Measurements from ENCODE around the gene LETM1.

Gene LETM1

GRCh38 chr4:1776521-1777161 is 79.3 kb downstream of the LETM1 start:
- Histone ChIP-seq H3K27ac (no peak overlapping the region), H3K36me3 (ENCODE audit: insufficient read depth, low read length) (no peaks in the 10 kb centered on the region), H3K4me3 (no peak overlapping the region), H3K9me3 (ENCODE audit: low read depth, low read length) (no peaks in the 10 kb centered on the region), H3K9ac (ENCODE audit: insufficient read length) (no peak overlapping the region)
- TF ChIP-seq POLR2AphosphoS5 (IDR thresholded peaks at IDR 0.05; ENCODE audit: borderline replicate concordance, low read depth, low read length) (no peak), FOXP2 (optimal IDR thresholded peaks at IDR 0.05; ENCODE audit: control extremely low read depth, extremely low read length, insufficient read depth) (no peak), EZH2 (IDR thresholded peaks at IDR 0.05) (no peak)
- DNase-seq (ENCODE audit: low read depth, low spot score) = no peak

- Histone ChIP-seq H3K9me3 (ENCODE audit: low read depth, low read length) (no peaks in the 10 kb centered on the region), H3K27ac (no peak overlapping the region), H3K4me3 (no peak overlapping the region), H3K9ac (ENCODE audit: insufficient read length) (no peak overlapping the region), H3K36me3 (ENCODE audit: insufficient read depth, low read length) (no peaks in the 10 kb centered on the region)
- TF ChIP-seq EZH2 (IDR thresholded peaks at IDR 0.05) = no peak
- DNase-seq (ENCODE audit: low read depth, low spot score) = no peak
These were observed 80.0 kb downstream of the LETM1 start for GRCh38 chr4:1775731-1776500.

- Histone ChIP-seq H3K4me3 (no peak overlapping the region), H3K36me3 (ENCODE audit: insufficient read depth, low read length) (no peaks in the 10 kb centered on the region), H3K9ac (ENCODE audit: insufficient read length) (no peak overlapping the region), H3K9me3 (ENCODE audit: low read depth, low read length) (no peaks in the 10 kb centered on the region), H3K27ac (no peak overlapping the region)
- DNase-seq (ENCODE audit: low read depth, low spot score) = no peak
- no peak for TF ChIP-seq FOXP2 (optimal IDR thresholded peaks at IDR 0.05; ENCODE audit: control extremely low read depth, extremely low read length, insufficient read depth)
- TF ChIP-seq EZH2 (IDR thresholded peaks at IDR 0.05) = no peak
- TF ChIP-seq POLR2AphosphoS5 (IDR thresholded peaks at IDR 0.05; ENCODE audit: borderline replicate concordance, low read depth, low read length) = no peak
These were observed 82.2 kb downstream of the LETM1 start for GRCh38 chr4:1773754-1774153.

- H3K9ac ChIP-seq (ENCODE audit: insufficient read length) = no peak overlapping the region
- no peak for TF ChIP-seq FOXP2 (optimal IDR thresholded peaks at IDR 0.05; ENCODE audit: control extremely low read depth, extremely low read length, insufficient read depth)
- TF ChIP-seq EZH2 (IDR thresholded peaks at IDR 0.05) = no peak
- TF ChIP-seq POLR2AphosphoS5 (IDR thresholded peaks at IDR 0.05; ENCODE audit: borderline replicate concordance, low read depth, low read length) = no peak
- H3K27ac ChIP-seq = no peak overlapping the region
- H3K9me3 ChIP-seq (ENCODE audit: low read depth, low read length) = no peaks in the 10 kb centered on the region
- no peak for DNase-seq (ENCODE audit: low read depth, low spot score)
- no peaks in the 10 kb centered on the region for H3K36me3 ChIP-seq (ENCODE audit: insufficient read depth, low read length)
- no peak overlapping the region for H3K4me3 ChIP-seq
These were observed 83.0 kb downstream of the LETM1 start for GRCh38 chr4:1772853-1773538.

GRCh38 chr4:1771555-1772305 is 84.2 kb downstream of the LETM1 start:
- no peak for TF ChIP-seq FOXP2 (optimal IDR thresholded peaks at IDR 0.05; ENCODE audit: control extremely low read depth, extremely low read length, insufficient read depth)
- TF ChIP-seq POLR2AphosphoS5 (IDR thresholded peaks at IDR 0.05; ENCODE audit: borderline replicate concordance, low read depth, low read length) = peak; percentile 25; the same call in 1 of the 2 replicates
- no peak for TF ChIP-seq EZH2 (IDR thresholded peaks at IDR 0.05)
- Histone ChIP-seq H3K27ac (no peak overlapping the region; the same call in 1 of the 2 replicates), H3K36me3 (ENCODE audit: insufficient read depth, low read length) (no peaks in the 10 kb centered on the region), H3K4me3 (peak overlapping the region; percentile 34), H3K9ac (ENCODE audit: insufficient read length) (peak overlapping the region; percentile 39), H3K9me3 (ENCODE audit: low read depth, low read length) (no peaks in the 10 kb centered on the region)
- DNase-seq (ENCODE audit: low read depth, low spot score) = no peak

GRCh38 chr4:1770791-1771231 is 85.1 kb downstream of the LETM1 start:
- no peak for DNase-seq (ENCODE audit: low read depth, low spot score)
- no peaks in the 10 kb centered on the region for H3K36me3 ChIP-seq (ENCODE audit: insufficient read depth, low read length)
- TF ChIP-seq POLR2AphosphoS5 (IDR thresholded peaks at IDR 0.05; ENCODE audit: borderline replicate concordance, low read depth, low read length) (no peak), EZH2 (IDR thresholded peaks at IDR 0.05) (no peak), FOXP2 (optimal IDR thresholded peaks at IDR 0.05; ENCODE audit: control extremely low read depth, extremely low read length, insufficient read depth) (no peak)
- no peak overlapping the region for H3K9ac ChIP-seq (ENCODE audit: insufficient read length)
- no peak overlapping the region for H3K27ac ChIP-seq
- no peak overlapping the region for H3K4me3 ChIP-seq
- H3K9me3 ChIP-seq (ENCODE audit: low read depth, low read length) = no peaks in the 10 kb centered on the region

- Histone ChIP-seq H3K9me3 (ENCODE audit: low read depth, low read length) (no peaks in the 10 kb centered on the region), H3K9ac (ENCODE audit: insufficient read length) (no peak overlapping the region), H3K27ac (no peak overlapping the region), H3K4me3 (no peak overlapping the region), H3K36me3 (ENCODE audit: insufficient read depth, low read length) (no peaks in the 10 kb centered on the region)
- DNase-seq (ENCODE audit: low read depth, low spot score) = no peak
- TF ChIP-seq EZH2 (IDR thresholded peaks at IDR 0.05) (no peak), POLR2AphosphoS5 (IDR thresholded peaks at IDR 0.05; ENCODE audit: borderline replicate concordance, low read depth, low read length) (no peak), FOXP2 (optimal IDR thresholded peaks at IDR 0.05; ENCODE audit: control extremely low read depth, extremely low read length, insufficient read depth) (no peak)
These were observed 85.7 kb downstream of the LETM1 start for GRCh38 chr4:1770245-1770644.

- Histone ChIP-seq H3K9me3 (ENCODE audit: low read depth, low read length) (no peaks in the 10 kb centered on the region), H3K4me3 (no peak overlapping the region), H3K27ac (no peak overlapping the region), H3K36me3 (ENCODE audit: insufficient read depth, low read length) (no peaks in the 10 kb centered on the region), H3K9ac (ENCODE audit: insufficient read length) (no peak overlapping the region)
- TF ChIP-seq POLR2AphosphoS5 (IDR thresholded peaks at IDR 0.05; ENCODE audit: borderline replicate concordance, low read depth, low read length) = no peak
- no peak for TF ChIP-seq EZH2 (IDR thresholded peaks at IDR 0.05)
- no peak for TF ChIP-seq FOXP2 (optimal IDR thresholded peaks at IDR 0.05; ENCODE audit: control extremely low read depth, extremely low read length, insufficient read depth)
- DNase-seq (ENCODE audit: low read depth, low spot score) = no peak
These were observed 86.3 kb downstream of the LETM1 start for GRCh38 chr4:1769692-1770091.

Data from SK-N-MC (cell line).